HAP-1 (cell line): Measurements from ENCODE around the gene TESMIN.

ENCODE experiments used
- DNase-seq, 2 experiments: peaks; one replicate each; pipeline ENCODE4 v3.0.0-alpha.2; 2016 to 2020; ENCODE audit warnings: low spot score in 2 of 2
- H3K27me3 ChIP-seq: fragments of 250-450 bp; sonication (Bioruptor Pico); 2 replicates; pipeline ENCODE4 v1.5.1; 2020; ENCODE audit warnings: low read depth, mild to moderate bottlenecking, moderate library complexity
- H3K36me3 ChIP-seq: fragments of 250-450 bp; sonication (Bioruptor Pico); replicated peaks from 2 replicates; pipeline ENCODE4 v1.5.1; 2020; ENCODE audit warnings: mild to moderate bottlenecking
- H3K4me1 ChIP-seq: fragments of 250-450 bp; sonication (Bioruptor Pico); 2 replicates; pipeline ENCODE4 v1.5.1; 2020; ENCODE audit warnings: mild to moderate bottlenecking
- H3K4me3 ChIP-seq: fragments of 250-450 bp; sonication (Bioruptor Pico); 2 replicates; pipeline ENCODE4 v1.5.1; 2020; ENCODE audit warnings: mild to moderate bottlenecking, moderate library complexity
- H3K9me3 ChIP-seq: fragments of 250-450 bp; sonication (Bioruptor Pico); 2 replicates; pipeline ENCODE4 v1.5.1; 2020; ENCODE audit warnings: mild to moderate bottlenecking, moderate library complexity
- in situ Hi-C: fragments of 300-500 bp; cut with MboI; formaldehyde crosslinking; loops from 3 replicates; pipeline ENCODE4 v1.14.3; 2020; ENCODE audit warnings: low sequenced_read_pairs, inconsistent platforms, mixed read lengths

The TESMIN gene

GRCh38 chr11:68714060-68714856 lies 37.1 kb downstream of the TESMIN start:
- in situ Hi-C loops = no loop called here

DNA sequence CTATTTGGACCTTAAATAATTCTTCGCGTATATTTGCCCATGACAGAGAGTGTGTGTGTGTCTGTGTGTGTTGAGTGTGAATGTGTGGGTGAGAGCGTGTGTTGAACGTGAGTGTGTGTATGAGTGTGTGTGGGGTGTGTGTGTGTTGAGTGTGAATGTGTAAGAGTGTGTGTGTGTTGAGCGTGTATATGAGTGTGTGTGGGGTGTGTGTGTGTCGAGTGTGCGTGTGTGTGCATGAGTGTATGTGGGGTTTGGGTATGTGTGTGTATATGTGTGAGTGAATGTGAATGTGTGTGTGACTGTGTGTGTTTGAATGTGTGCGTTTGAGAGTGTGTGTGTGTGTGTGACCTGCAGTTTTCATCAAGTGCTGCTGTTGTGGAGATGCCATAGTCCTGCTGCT lies 40.2 kb downstream of the TESMIN start:
- Histone ChIP-seq H3K36me3 (no peaks in the 10 kb centered on the region), H3K4me1 (no peaks in the 10 kb centered on the region), H3K9me3 (no peaks in the 10 kb centered on the region; the same call in 1 of the 2 replicates), H3K27me3 (no peaks in the 10 kb centered on the region), H3K4me3 (no peak overlapping the region)
- in situ Hi-C loops = no loop called here
- no peak for DNase-seq

More at GRCh38 chr11:68714060-68714856, 37.1 kb downstream of the TESMIN start:
- DNase-seq = no peak
- no peaks in the 10 kb centered on the region for H3K36me3 ChIP-seq
- no peaks in the 10 kb centered on the region for H3K4me1 ChIP-seq
- no peak overlapping the region for H3K4me3 ChIP-seq
- H3K9me3 ChIP-seq = peaks cover 3% of the 10 kb centered on the region
- no peaks in the 10 kb centered on the region for H3K27me3 ChIP-seq

- in situ Hi-C loops = no loop called here
- Histone ChIP-seq H3K27me3 (no peaks in the 10 kb centered on the region), H3K4me1 (no peaks in the 10 kb centered on the region), H3K36me3 (no peaks in the 10 kb centered on the region), H3K9me3 (no peaks in the 10 kb centered on the region; the same call in 1 of the 2 replicates), H3K4me3 (no peak overlapping the region)
- DNase-seq = no peak
Observed at GRCh38 chr11:68710409-68710808, 40.9 kb downstream of the TESMIN start.

DNA sequence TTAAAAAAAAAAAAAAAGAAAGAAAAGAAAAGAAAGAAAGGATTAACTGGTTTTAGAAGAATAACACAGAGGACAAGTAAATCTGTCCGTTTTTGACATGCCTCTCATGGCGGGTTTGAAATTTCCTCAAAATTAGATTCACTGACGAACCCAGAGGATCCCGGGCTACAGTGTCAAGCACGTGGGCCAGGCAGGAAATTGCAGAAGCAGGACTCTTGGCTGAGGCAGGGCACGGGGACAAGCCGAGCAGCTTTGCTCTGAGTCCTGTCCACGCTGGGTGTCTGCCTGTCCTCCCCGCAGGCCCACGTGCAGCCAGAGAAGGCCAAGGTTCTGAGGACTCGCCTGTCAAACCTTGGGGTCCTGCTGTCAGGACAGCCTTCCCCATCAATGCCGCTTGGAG lies 42.3 kb downstream of the TESMIN start:
- no peak for DNase-seq
- Histone ChIP-seq H3K9me3 (no peaks in the 10 kb centered on the region), H3K36me3 (no peaks in the 10 kb centered on the region), H3K4me1 (no peaks in the 10 kb centered on the region), H3K4me3 (no peak overlapping the region), H3K27me3 (no peaks in the 10 kb centered on the region)
- in situ Hi-C loops = no loop called here

DNA sequence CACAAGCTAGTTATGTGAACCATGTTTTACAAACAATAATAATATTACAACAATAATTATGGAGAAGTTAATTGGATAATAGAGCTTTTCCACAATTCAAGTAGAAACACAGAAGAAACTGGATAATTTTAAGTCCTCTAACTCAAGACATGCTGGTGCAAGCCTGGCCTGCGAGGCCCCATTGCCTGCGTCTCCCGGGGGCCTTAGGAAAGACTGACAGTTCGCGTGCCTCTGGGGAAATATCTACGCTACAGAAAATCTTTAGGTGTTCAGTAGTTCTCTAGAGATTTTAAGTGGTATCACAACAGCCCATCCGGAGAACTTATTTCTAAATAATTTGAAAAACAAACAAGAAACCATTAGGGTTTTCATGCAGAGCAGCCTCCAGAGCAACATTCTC lies 43.8 kb downstream of the TESMIN start:
- no peaks in the 10 kb centered on the region for H3K4me1 ChIP-seq
- no peaks in the 10 kb centered on the region for H3K27me3 ChIP-seq
- in situ Hi-C loops = no loop called here
- no peaks in the 10 kb centered on the region for H3K36me3 ChIP-seq
- no peaks in the 10 kb centered on the region for H3K9me3 ChIP-seq
- H3K4me3 ChIP-seq = no peak overlapping the region
- DNase-seq = no peak

- in situ Hi-C loops = no loop called here
- H3K4me1 ChIP-seq = no peaks in the 10 kb centered on the region
- no peak overlapping the region for H3K4me3 ChIP-seq
- no peaks in the 10 kb centered on the region; the same call in 1 of the 2 replicates for H3K9me3 ChIP-seq
- H3K36me3 ChIP-seq = no peaks in the 10 kb centered on the region
- H3K27me3 ChIP-seq = no peaks in the 10 kb centered on the region
- DNase-seq = no peak
Observed at GRCh38 chr11:68704887-68705286, 46.4 kb downstream of the TESMIN start.

DNA sequence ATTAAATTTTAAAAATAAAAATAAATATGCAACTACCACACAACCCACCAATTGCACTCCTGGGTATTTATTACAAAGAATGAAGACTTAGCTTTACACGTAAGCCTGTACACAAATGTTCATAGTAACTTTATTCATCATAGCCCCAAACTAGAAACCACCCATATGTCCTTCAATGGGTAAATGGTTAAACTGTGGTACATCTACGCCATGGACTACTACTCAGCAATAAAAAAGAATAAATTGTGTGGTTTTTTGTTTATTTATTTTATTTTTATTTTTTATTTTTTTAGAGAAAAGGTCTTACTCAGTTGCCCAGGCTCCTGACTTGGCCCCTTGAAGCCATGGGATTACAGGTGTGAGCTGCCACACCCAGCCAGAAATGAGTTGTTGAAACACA lies 52.3 kb downstream of the TESMIN start:
- Histone ChIP-seq H3K9me3 (peaks cover 5% of the 10 kb centered on the region), H3K27me3 (no peaks in the 10 kb centered on the region; the same call in 1 of the 2 replicates), H3K4me3 (no peak overlapping the region), H3K36me3 (no peaks in the 10 kb centered on the region), H3K4me1 (no peaks in the 10 kb centered on the region)
- DNase-seq = no peak
- in situ Hi-C loops = no loop called here

DNA sequence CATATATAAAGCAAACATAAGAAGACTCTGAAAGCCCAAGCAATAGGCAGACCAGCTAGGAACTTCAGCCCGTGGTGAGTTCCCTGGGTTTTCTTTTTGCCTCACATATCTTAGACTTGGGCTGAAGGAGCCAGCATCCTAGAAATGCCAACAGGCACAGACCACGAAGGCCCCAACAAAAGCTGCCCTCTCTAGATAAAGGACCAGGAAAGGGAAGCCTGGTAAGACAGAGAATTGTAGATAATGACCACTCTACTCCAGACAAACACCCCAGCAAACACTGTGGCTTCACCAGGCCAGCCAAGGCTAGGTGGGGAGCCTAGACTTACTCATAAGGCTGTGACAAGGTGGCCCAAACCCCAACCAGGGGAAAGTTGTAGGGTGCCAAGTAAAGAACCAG lies 55.8 kb downstream of the TESMIN start:
- Histone ChIP-seq H3K36me3 (no peaks in the 10 kb centered on the region), H3K4me1 (no peaks in the 10 kb centered on the region), H3K4me3 (no peak overlapping the region), H3K9me3 (peaks cover 5% of the 10 kb centered on the region), H3K27me3 (no peaks in the 10 kb centered on the region; the same call in 1 of the 2 replicates)
- in situ Hi-C loops = no loop called here
- DNase-seq = peak in 1 of 2 experiments; percentile 2

DNA sequence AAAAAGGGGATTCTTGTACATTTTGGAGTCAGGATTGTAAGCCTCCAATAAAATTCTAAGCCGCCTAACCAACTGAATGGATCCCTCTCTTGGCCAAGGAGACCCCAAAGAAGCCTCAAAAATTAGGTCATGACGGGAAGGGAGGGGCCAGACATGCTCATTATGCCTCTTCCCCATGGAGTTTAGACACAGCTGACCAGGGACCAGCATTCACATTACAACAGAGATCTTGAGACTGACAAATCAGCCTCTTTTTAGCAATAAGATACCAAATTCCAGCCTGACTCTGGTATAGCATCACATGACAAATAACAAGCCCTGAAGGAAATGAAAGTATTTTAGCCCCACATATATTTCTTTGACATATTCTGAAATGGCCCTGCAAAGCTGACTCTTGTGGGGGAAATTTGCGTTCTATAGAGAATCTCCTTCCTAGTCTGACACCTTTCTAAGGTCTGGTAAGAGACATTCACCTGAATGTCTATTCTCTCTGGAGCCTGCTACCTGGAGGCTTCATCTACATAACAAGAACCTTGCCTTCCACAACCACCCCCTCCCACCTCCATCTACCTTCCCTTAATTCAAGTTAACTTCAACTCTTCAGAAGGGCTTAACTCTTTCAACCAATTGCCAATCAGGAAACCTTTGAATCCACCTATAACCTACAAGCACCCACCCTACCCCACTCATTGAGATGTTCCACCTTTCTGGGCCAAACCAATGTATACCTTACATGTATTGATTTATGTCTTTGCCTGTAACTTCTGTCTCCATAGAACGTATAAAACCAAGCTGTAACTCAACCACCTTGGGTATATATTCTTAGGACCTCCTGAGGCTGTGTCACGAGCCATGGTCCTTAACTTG lies 56.7 kb downstream of the TESMIN start:
- in situ Hi-C loops = no loop called here
- no peak overlapping the region for H3K4me3 ChIP-seq
- peaks cover 5% of the 10 kb centered on the region; the same call in 1 of the 2 replicates for H3K9me3 ChIP-seq
- H3K27me3 ChIP-seq = no peaks in the 10 kb centered on the region; the same call in 1 of the 2 replicates
- H3K36me3 ChIP-seq = no peaks in the 10 kb centered on the region
- no peaks in the 10 kb centered on the region for H3K4me1 ChIP-seq
- no peak for DNase-seq

DNA sequence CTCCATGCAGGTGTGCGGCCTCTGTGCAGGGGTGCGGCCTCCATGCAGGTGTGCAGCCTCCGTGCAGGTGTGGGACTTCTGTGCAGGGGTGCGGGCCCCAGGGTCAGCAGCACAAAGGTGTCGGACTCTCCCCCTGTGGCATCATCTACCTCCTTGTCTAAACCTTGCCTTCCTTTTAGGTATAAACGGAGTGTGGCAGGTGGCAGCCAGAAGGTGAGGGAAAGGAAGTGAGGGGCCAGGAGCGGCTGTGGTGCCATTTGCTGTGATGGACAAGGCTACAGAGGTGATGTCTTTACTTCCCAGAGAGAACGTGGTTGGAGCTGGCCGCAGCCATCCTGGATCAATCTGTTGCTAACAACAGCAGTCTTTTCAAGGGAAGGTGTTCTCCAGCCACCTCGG lies 57.8 kb downstream of the TESMIN start:
- Histone ChIP-seq H3K9me3 (peaks cover 3% of the 10 kb centered on the region; the same call in 1 of the 2 replicates), H3K27me3 (no peaks in the 10 kb centered on the region), H3K4me3 (no peak overlapping the region), H3K36me3 (no peaks in the 10 kb centered on the region), H3K4me1 (no peaks in the 10 kb centered on the region)
- in situ Hi-C loops = no loop called here
- peak in 1 of 2 experiments; percentile 4 for DNase-seq

DNA sequence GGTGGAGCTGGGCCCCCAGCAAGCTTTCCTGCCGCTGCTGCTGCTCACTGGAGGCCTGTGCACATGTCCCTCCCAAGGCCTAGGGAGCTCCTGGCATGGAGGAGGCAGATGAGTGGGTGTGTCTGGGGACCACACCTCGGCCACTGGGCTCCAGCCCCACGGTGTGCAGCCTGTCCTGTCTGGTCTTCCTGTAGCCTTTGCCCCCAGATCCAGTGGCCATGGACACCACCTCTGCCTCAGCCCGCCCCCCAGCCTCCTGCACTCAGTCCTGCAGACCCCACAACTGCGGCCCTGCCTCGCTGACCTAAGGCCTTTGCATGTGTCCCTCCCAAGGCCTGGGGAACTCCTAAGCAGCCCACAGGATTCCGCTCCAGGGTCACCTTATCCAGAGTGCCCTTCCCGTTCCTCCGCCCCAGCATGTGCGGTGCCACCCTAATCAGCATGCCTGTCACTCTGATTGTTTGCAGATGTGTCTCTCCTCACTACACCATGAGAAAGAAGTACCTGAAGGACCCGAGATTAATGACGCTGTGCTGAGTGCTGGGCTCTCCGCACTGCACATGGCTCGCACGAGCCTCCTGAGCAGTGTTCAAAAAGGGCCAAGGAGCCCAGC lies 58.3 kb downstream of the TESMIN start:
- H3K9me3 ChIP-seq = peaks cover 3% of the 10 kb centered on the region; the same call in 1 of the 2 replicates
- DNase-seq = peak in 1 of 2 experiments; percentile 5
- no peaks in the 10 kb centered on the region for H3K4me1 ChIP-seq
- no peak overlapping the region for H3K4me3 ChIP-seq
- in situ Hi-C loops = no loop called here
- no peaks in the 10 kb centered on the region for H3K36me3 ChIP-seq
- H3K27me3 ChIP-seq = no peaks in the 10 kb centered on the region

DNA sequence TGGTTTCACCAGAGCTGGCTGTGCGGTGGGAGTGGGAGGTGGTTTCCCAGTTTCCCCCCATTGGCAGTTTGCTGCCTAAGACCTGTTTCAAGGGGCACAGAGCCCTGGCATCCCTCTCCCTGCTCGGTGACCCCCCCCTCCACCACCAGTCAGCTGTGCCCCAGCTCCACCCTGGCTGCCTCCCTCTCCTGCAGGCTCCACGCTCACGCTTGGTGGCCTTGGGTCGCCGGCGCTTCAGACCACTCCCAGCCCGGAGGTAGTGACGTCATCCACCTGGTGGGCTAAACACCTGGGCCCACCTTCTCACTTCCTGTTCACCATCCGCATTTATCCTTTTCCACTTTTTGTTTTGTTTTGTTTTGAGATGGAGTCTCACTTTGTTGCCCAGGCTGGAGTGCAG lies 59.2 kb downstream of the TESMIN start:
- H3K9me3 ChIP-seq = peaks cover 3% of the 10 kb centered on the region; the same call in 1 of the 2 replicates
- in situ Hi-C loops = no loop called here
- no peaks in the 10 kb centered on the region for H3K4me1 ChIP-seq
- peak in 1 of 2 experiments; percentile 6 for DNase-seq
- no peaks in the 10 kb centered on the region for H3K27me3 ChIP-seq
- H3K4me3 ChIP-seq = no peak overlapping the region
- no peaks in the 10 kb centered on the region for H3K36me3 ChIP-seq

DNA sequence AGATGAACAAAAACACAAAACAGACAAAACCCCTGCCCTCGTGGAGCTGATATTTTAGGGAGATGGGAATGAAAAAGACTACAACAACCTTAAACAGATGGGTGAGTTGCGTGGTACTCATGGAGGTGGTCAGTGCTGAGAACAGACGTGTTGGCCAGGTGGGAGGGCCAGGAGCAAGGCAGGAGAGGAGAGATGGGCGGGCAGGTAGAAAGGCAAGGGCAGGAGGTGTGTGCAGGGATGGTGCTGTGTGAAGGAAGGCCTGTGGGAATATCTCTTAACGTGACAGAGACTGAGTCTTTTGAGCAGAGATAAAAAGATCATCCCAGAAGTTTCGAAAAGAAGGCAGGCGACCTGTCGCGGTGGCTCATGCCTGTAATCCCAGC lies 59.9 kb downstream of the TESMIN start:
- H3K9me3 ChIP-seq = peaks cover 3% of the 10 kb centered on the region; the same call in 1 of the 2 replicates
- in situ Hi-C loops = no loop called here
- no peaks in the 10 kb centered on the region for H3K27me3 ChIP-seq
- no peak overlapping the region for H3K4me3 ChIP-seq
- H3K36me3 ChIP-seq = no peaks in the 10 kb centered on the region
- H3K4me1 ChIP-seq = no peaks in the 10 kb centered on the region
- peak in 1 of 2 experiments; percentile 2 for DNase-seq
